K562 (cell line): Measurements from ENCODE around the gene FRYL. TPM values are rescaled to one million over a fixed set of nuclear protein-coding genes. Genes with fewer than 3 reads are reported as not detected.

Experiments
- ATAC-seq: fragments of 200-7000 bp; cut with Tn5 transposase; 3 replicates; pipeline ENCODE4 v1.9.1; 2020; ENCODE audit warnings: moderate library complexity
- BruUV-seq: library from RNA; stranded (reverse); fragments of 400-500 nt; replicated peaks from 2 replicates; lab custom pipeline; 2021; lab: Mats Ljungman, UMichigan
- CTCF ChIA-PET: fragments of 300-600 bp; formaldehyde crosslinking; extraction: SDS; loops from one replicate; lab custom pipeline; 2021; ENCODE audit warnings: low intra/inter-chr PET ratio; lab: Yijun Ruan, JAX
- POLR2A ChIA-PET: fragments of 300-600, 350-650 bp; sonication (Branson Sonifier 250); formaldehyde crosslinking; extraction: SDS; loops from one replicate; lab custom pipeline; 2021; ENCODE audit warnings: antibody characterized with exemption, inconsistent platforms; lab: Yijun Ruan, JAX
- DNase-seq, 4 experiments: peaks; one replicate each; pipeline versions ENCODE4 v3.0.0 to v3.0.0-alpha.2; 2011 to 2018; ENCODE audit warnings: low spot score in 3 of 4, mixed read lengths in 3 of 4; ENCODE audit errors: extremely low read depth in 1 of 4
- FAIRE-seq: peaks from 2 replicates; lab custom pipeline; 2011; peaks lifted over from hg19 to GRCh38; lab: Jason Lieb, UNC
- H2AFZ ChIP-seq: 2 replicates; pipeline ENCODE4 v1.6.0; 2011; ENCODE audit warnings: low read depth, low read length, control low read depth, inconsistent platforms
- H3K27ac ChIP-seq: fragments of 200-600 bp; 3 replicates; pipeline ENCODE4 v1.8.0; 2011; ENCODE audit warnings: low read depth, mild to moderate bottlenecking, control low read depth, inconsistent platforms, low read length, moderate library complexity, mixed read lengths; ENCODE audit errors: extremely low read depth
- H3K27me3 ChIP-seq, 2 experiments: fragments of 300-600 bp in 1 of 2; 2 replicates in 1 of 2; 3 replicates in 1 of 2; pipeline versions ENCODE4 v1.6.0 to v1.8.0; 2011; ENCODE audit warnings: inconsistent platforms in 2 of 2, low read length in 2 of 2, mild to moderate bottlenecking in 1 of 2, mixed read lengths in 1 of 2, moderate library complexity in 1 of 2; ENCODE audit not compliant: control insufficient read depth in 2 of 2, insufficient read depth in 2 of 2
- H3K36me3 ChIP-seq: fragments of 300-600 bp; 3 replicates; pipeline ENCODE4 v1.8.0; 2011; ENCODE audit warnings: mild to moderate bottlenecking, low read length, inconsistent platforms; ENCODE audit not compliant: control insufficient read depth, insufficient read depth
- H3K4me1 ChIP-seq, 2 experiments: fragments of 200-600 bp in 1 of 2; replicated peaks in 1 of 2; 2 replicates in 1 of 2; 3 replicates in 1 of 2; pipeline versions ENCODE4 v1.5.1 to v1.8.0; 2011; ENCODE audit warnings: inconsistent platforms in 2 of 2, low read length in 2 of 2, mild to moderate bottlenecking in 1 of 2, mixed read lengths in 1 of 2, moderate library complexity in 1 of 2; ENCODE audit not compliant: control insufficient read depth in 2 of 2, insufficient read depth in 2 of 2
- H3K4me2 ChIP-seq: 2 replicates; pipeline ENCODE4 v1.6.1; 2011; ENCODE audit warnings: low read length, control low read depth, inconsistent platforms, mixed read lengths; ENCODE audit not compliant: insufficient read depth
- H3K4me3 ChIP-seq: fragments of 200-600 bp; sonication (generic), shearing (Covaris generic); 2 replicates; pipeline ENCODE4 v1.5.1; 2016; ENCODE audit warnings: control low read depth, inconsistent platforms
- H3K79me2 ChIP-seq: fragments of 200-600 bp; 3 replicates; pipeline ENCODE4 v1.8.0; 2011; ENCODE audit warnings: low read length, inconsistent platforms; ENCODE audit not compliant: control insufficient read depth, insufficient read depth
- H3K9ac ChIP-seq, 2 experiments: 2 replicates each; pipeline versions ENCODE4 v1.6.0 to v1.6.1; 2011; ENCODE audit warnings: low read depth in 2 of 2, low read length in 2 of 2, control low read depth in 1 of 2, inconsistent platforms in 1 of 2, mild to moderate bottlenecking in 1 of 2, mixed read lengths in 1 of 2; ENCODE audit not compliant: insufficient read depth in 1 of 2
- H3K9me1 ChIP-seq: one replicate; pipeline ENCODE4 v1.6.0; 2011; ENCODE audit warnings: inconsistent platforms, mild to moderate bottlenecking, low read length, moderate library complexity; ENCODE audit not compliant: control insufficient read depth, insufficient read depth
- H3K9me3 ChIP-seq: replicated peaks from 2 replicates; pipeline ENCODE4 v1.5.1; 2011; ENCODE audit warnings: low read depth, low read length, inconsistent platforms; ENCODE audit not compliant: control insufficient read depth, insufficient read depth
- H4K20me1 ChIP-seq: replicated peaks from 2 replicates; pipeline ENCODE4 v1.6.1; 2011; ENCODE audit warnings: low read length, inconsistent platforms, mixed read lengths; ENCODE audit not compliant: control insufficient read depth, insufficient read depth
- in situ Hi-C: fragments of 300-500 bp; cut with MboI; formaldehyde crosslinking; loops from 4 replicates; pipeline ENCODE4 v1.15.0; 2018; ENCODE audit warnings: inconsistent platforms, mixed read lengths
- intact Hi-C: fragments of 100-400 bp; cut with micrococcal nuclease; formaldehyde crosslinking; loops from 2 replicates; pipeline ENCODE4 v1.14.2; 2022
- polyA plus RNA-seq, 8 experiments: library from polyadenylated mRNA; depleted of rRNA in 4 of 8; stranded (reverse) in 5 of 8; unstranded in 3 of 8; fragments of >200 nt; fragmentation: Nextera tagmentation in 2 of 8; fragmentation: Illumina TruSeq in 1 of 8; extraction: Ambion mirVana in 2 of 8; extraction: Trizol in 1 of 8; gene quantifications; 2 replicates each; pipeline versions ENCODE4 v1.2.1 to v1.2.3, GENCODE V29; 2011 to 2014; ENCODE audit warnings: inconsistent platforms in 1 of 8, missing spikeins in 1 of 8
- total RNA-seq, 7 experiments: library from RNA; depleted of rRNA in 6 of 7; stranded (reverse); fragments of >200 nt in 6 of 7; fragmentation: Illumina TruSeq in 2 of 7; extraction: Trizol in 2 of 7; gene quantifications; 2 replicates each; pipeline versions ENCODE4 v1.2.1 to v1.2.3, GENCODE V29; 2011 to 2021; ENCODE audit warnings: low replicate concordance in 1 of 7
- TF ChIP-seq, protein P1 (sequence below), 3 experiments: IDR thresholded peaks in 2 of 3; conservative IDR thresholded peaks in 1 of 3; 2 replicates each; pipeline ENCODE4 v1.5.1; 2011 to 2012; ENCODE audit warnings: low read length in 3 of 3, mild to moderate bottlenecking in 3 of 3, control low read depth in 2 of 3, improper control_type of control experiment in 1 of 3, inconsistent platforms in 1 of 3, low read depth in 1 of 3, mixed read lengths in 1 of 3, moderate library complexity in 1 of 3; ENCODE audit not compliant: insufficient read depth in 2 of 3
- TF ChIP-seq, protein P2 (sequence below): fragments of 450-650 bp; formaldehyde crosslinking; IDR thresholded peaks from 2 replicates; pipeline ENCODE4 v1.4.0; 2022; ENCODE audit warnings: mild to moderate bottlenecking, moderate library complexity
- TF ChIP-seq, protein P3 (sequence below): conservative IDR thresholded peaks from 2 replicates; pipeline ENCODE4 v1.6.1; 2011; ENCODE audit warnings: low read depth, mild to moderate bottlenecking, low read length; ENCODE audit not compliant: control insufficient read depth

The FRYL gene
- total and polyA plus RNA-seq, 9 of the 15 experiments (the other 6 are each of a cell fraction or from before 2014, with no cell fraction given): 7.2 to 34.9 (median 15.9) TPM

DNA sequence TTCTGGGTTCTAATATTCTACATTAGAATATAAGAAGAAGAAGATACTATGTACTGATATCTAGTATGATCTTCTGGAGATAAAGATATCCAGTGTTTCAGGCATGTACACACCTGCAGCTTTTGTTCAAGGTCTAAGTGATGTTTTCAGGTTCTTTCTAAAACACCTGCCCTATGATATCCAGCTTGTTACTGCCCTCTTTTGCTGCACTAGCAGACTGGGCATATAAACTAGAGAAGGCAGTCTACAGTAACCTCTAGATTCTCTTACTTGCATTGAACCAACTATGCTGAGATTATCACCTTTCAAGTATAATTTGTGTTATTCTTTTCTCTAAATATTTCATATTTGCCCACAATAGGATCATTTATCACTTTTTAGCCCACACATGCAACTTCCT lies 1.9 kb upstream of the FRYL start:
- Histone ChIP-seq H4K20me1 (no peaks in the 10 kb centered on the region; the same call in 1 of the 2 replicates), H3K27me3 (no peaks in the 10 kb centered on the region), H3K4me3 (no peak overlapping the region), H3K9me1 (no peaks in the 10 kb centered on the region), H3K27ac (no peak overlapping the region), H3K4me2 (no peak overlapping the region), H3K9me3 (no peaks in the 10 kb centered on the region), H3K9ac (no peak overlapping the region), H3K36me3 (no peaks in the 10 kb centered on the region), H2AFZ (0 out of 2 replicates have a peak overlapping the region, but pooled peaks have one; percentile 11), H3K79me2 (peaks cover 30% of the 10 kb centered on the region), H3K4me1 (peaks cover 9 to 14% of the 10 kb centered on the region in 2 experiments; a peak in 4 of 5 replicates)
- in situ Hi-C loops: no loop called here
- ChIA-PET CTCF (no interaction called here), POLR2A (interaction anchor here (2.1 kb wide), 1 partner anchor 23 kb away, joined by 7 read pairs; no protein-coding TSS in a partner anchor)
- DNase-seq: no peak
- no peak for ATAC-seq
- TF ChIP-seq, protein P1, sequence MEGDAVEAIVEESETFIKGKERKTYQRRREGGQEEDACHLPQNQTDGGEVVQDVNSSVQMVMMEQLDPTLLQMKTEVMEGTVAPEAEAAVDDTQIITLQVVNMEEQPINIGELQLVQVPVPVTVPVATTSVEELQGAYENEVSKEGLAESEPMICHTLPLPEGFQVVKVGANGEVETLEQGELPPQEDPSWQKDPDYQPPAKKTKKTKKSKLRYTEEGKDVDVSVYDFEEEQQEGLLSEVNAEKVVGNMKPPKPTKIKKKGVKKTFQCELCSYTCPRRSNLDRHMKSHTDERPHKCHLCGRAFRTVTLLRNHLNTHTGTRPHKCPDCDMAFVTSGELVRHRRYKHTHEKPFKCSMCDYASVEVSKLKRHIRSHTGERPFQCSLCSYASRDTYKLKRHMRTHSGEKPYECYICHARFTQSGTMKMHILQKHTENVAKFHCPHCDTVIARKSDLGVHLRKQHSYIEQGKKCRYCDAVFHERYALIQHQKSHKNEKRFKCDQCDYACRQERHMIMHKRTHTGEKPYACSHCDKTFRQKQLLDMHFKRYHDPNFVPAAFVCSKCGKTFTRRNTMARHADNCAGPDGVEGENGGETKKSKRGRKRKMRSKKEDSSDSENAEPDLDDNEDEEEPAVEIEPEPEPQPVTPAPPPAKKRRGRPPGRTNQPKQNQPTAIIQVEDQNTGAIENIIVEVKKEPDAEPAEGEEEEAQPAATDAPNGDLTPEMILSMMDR (IDR thresholded peaks at IDR 0.05 in 2 of 3, conservative IDR thresholded peaks at IDR 0.05 in 1 of 3; ENCODE audit: insufficient read depth in 2 of 3, low read depth in 1 of 3, low read length in 3 of 3): 0 out of 6 replicates have a peak, but pooled peaks of 1 of the 3 experiments have one; percentile 10
- TF ChIP-seq, protein P2, sequence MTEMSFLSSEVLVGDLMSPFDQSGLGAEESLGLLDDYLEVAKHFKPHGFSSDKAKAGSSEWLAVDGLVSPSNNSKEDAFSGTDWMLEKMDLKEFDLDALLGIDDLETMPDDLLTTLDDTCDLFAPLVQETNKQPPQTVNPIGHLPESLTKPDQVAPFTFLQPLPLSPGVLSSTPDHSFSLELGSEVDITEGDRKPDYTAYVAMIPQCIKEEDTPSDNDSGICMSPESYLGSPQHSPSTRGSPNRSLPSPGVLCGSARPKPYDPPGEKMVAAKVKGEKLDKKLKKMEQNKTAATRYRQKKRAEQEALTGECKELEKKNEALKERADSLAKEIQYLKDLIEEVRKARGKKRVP: no peak
- TF ChIP-seq, protein P3, sequence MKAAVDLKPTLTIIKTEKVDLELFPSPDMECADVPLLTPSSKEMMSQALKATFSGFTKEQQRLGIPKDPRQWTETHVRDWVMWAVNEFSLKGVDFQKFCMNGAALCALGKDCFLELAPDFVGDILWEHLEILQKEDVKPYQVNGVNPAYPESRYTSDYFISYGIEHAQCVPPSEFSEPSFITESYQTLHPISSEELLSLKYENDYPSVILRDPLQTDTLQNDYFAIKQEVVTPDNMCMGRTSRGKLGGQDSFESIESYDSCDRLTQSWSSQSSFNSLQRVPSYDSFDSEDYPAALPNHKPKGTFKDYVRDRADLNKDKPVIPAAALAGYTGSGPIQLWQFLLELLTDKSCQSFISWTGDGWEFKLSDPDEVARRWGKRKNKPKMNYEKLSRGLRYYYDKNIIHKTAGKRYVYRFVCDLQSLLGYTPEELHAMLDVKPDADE: no peak
- intact Hi-C loops: loop anchor here (2.0 to 5.0 kb wide), 3 partner anchors 49 to 115 kb away; partner anchors contain the start of gene OCIAD1
- BruUV-seq: no TSS peak
- FAIRE-seq: no peak
